HepG2 (cell line): ENCODE measurements around the gene ADSS1. TPM values are rescaled to one million over a fixed set of nuclear protein-coding genes. Genes with fewer than 3 reads are reported as not detected.

Experiments used
- ATAC-seq: fragments of 200-7000 bp; cut with Tn5 transposase; 3 replicates; pipeline ENCODE4 v1.9.1; 2020; ENCODE audit warnings: mild to moderate bottlenecking, moderate library complexity
- BruUV-seq: library from RNA; stranded (reverse); fragments of 400-500 nt; replicated peaks from 2 replicates; lab custom pipeline; 2021; lab: Mats Ljungman, UMichigan
- CTCF ChIA-PET: fragments of 300-600 bp; formaldehyde crosslinking; extraction: SDS; loops from one replicate; lab custom pipeline; 2021; ENCODE audit warnings: low total read pairs, inconsistent platforms, low intra/inter-chr PET ratio; lab: Yijun Ruan, JAX
- POLR2A ChIA-PET: fragments of 350-600 bp; sonication (Branson Sonifier 250); formaldehyde crosslinking; loops from one replicate; lab custom pipeline; 2020; ENCODE audit warnings: antibody characterized with exemption, inconsistent platforms; lab: Yijun Ruan, JAX
- DNase-seq: peaks from one replicate; pipeline ENCODE4 v3.0.0-alpha.2; 2015; ENCODE audit warnings: low spot score
- FAIRE-seq: peaks from 3 replicates; lab custom pipeline; 2011; peaks lifted over from hg19 to GRCh38; lab: Jason Lieb, UNC
- H2AFZ ChIP-seq: one replicate; pipeline ENCODE4 v1.6.1; 2011; ENCODE audit warnings: low read length, inconsistent platforms
- H3K27ac ChIP-seq: fragments of 300-600 bp; 3 replicates; pipeline ENCODE4 v1.8.0; 2011; ENCODE audit warnings: mixed run types, mild to moderate bottlenecking, mixed read lengths, low read length, inconsistent platforms; ENCODE audit not compliant: insufficient read depth; ENCODE audit errors: extremely low read length
- H3K27me3 ChIP-seq, 2 experiments: fragments of 200-600 bp in 1 of 2; 2 replicates in 1 of 2; 3 replicates in 1 of 2; pipeline versions ENCODE4 v1.6.0 to v1.8.0; 2011; ENCODE audit warnings: low read length in 2 of 2, mild to moderate bottlenecking in 2 of 2, moderate library complexity in 2 of 2, inconsistent platforms in 1 of 2; ENCODE audit not compliant: insufficient read depth in 2 of 2, control insufficient read depth in 1 of 2
- H3K36me3 ChIP-seq, 2 experiments: fragments of 200-600 bp in 1 of 2; replicated peaks in 1 of 2; 2 replicates in 1 of 2; 3 replicates in 1 of 2; pipeline versions ENCODE4 v1.5.1 to v1.8.0; 2011; ENCODE audit warnings: low read length in 2 of 2, inconsistent platforms in 1 of 2; ENCODE audit not compliant: insufficient read depth in 2 of 2, control insufficient read depth in 1 of 2
- H3K4me1 ChIP-seq: 2 replicates; pipeline ENCODE4 v1.5.1; 2012; ENCODE audit warnings: low read length, inconsistent platforms; ENCODE audit not compliant: insufficient read depth
- H3K4me2 ChIP-seq: 2 replicates; pipeline ENCODE4 v1.6.0; 2011; ENCODE audit warnings: low read depth, low read length, inconsistent platforms
- H3K4me3 ChIP-seq, 3 experiments: fragments of 200-600 bp in 1 of 3; sonication (generic), shearing (Covaris generic) in 1 of 3; replicated peaks in 1 of 3; 2 replicates each; pipeline ENCODE4 v1.5.1; 2011 to 2016; ENCODE audit warnings: low read length in 3 of 3, inconsistent platforms in 2 of 3, low read depth in 2 of 3, mild to moderate bottlenecking in 2 of 3, control low read depth in 1 of 3, mixed read lengths in 1 of 3; ENCODE audit not compliant: insufficient read depth in 1 of 3
- H3K79me2 ChIP-seq: one replicate; pipeline ENCODE4 v1.6.1; 2011; ENCODE audit warnings: low read length, inconsistent platforms; ENCODE audit not compliant: insufficient read depth
- H3K9ac ChIP-seq: 2 replicates; pipeline ENCODE4 v1.6.0; 2011; ENCODE audit warnings: mild to moderate bottlenecking, low read depth, low read length, inconsistent platforms; ENCODE audit not compliant: insufficient read depth
- H3K9me3 ChIP-seq: 2 replicates; pipeline ENCODE4 v1.5.1; 2012; ENCODE audit warnings: mild to moderate bottlenecking, low read length
- H4K20me1 ChIP-seq: 2 replicates; pipeline ENCODE4 v1.6.0; 2011; ENCODE audit warnings: inconsistent platforms, mild to moderate bottlenecking, low read length, moderate library complexity; ENCODE audit not compliant: insufficient read depth
- AGO2 ChIP-seq: fragments of 200-400 bp; formaldehyde crosslinking; optimal IDR thresholded peaks from 2 replicates; pipeline ENCODE3; 2017; ENCODE audit warnings: mild to moderate bottlenecking, low read depth, low read length, moderate library complexity
- CCAR2 ChIP-seq: fragments of 200-400 bp; formaldehyde crosslinking; optimal IDR thresholded peaks from 2 replicates; pipeline ENCODE3; 2018; ENCODE audit warnings: low read depth, mild to moderate bottlenecking, low read length, moderate library complexity
- ETS1 ChIP-seq: sonication (generic); formaldehyde crosslinking; IDR thresholded peaks from 2 replicates; pipeline ENCODE4 v1.4.0; 2020; ENCODE audit warnings: missing genetic modification reagents
- RFX3 ChIP-seq: IDR thresholded peaks from 2 replicates; pipeline ENCODE4 v1.6.1; 2016; ENCODE audit warnings: missing biosample characterization, missing genetic modification reagents
- SNAPC2 ChIP-seq: sonication (generic); formaldehyde crosslinking; IDR thresholded peaks from 2 replicates; pipeline ENCODE4 v1.8.1; 2022; ENCODE audit warnings: mild to moderate bottlenecking, missing genetic modification reagents
- ZFX ChIP-seq: sonication (generic); formaldehyde crosslinking; IDR thresholded peaks from 2 replicates; pipeline ENCODE4 v1.4.0; 2020; ENCODE audit warnings: mild to moderate bottlenecking, low read depth, missing genetic modification reagents, moderate library complexity
- WGBS: methylation state at CpG from one replicate; pipeline ENCODE4 v1.1.6; 2017; ENCODE audit warnings: low lambda C conversion rate; 5-methylcytosine and 5-hydroxymethylcytosine counted together
- in situ Hi-C: cut with HindIII; loops from 2 replicates; pipeline ENCODE4 v1.10.0; 2017; ENCODE audit warnings: low pct_unique_long_range_greater_than_20kb; ENCODE audit not compliant: extremely low pct_ligation_motif_present
- intact Hi-C: fragments of 100-400 bp; cut with micrococcal nuclease; formaldehyde crosslinking; loops from one replicate; pipeline ENCODE4 v1.10.0; 2022; ENCODE audit not compliant: unreplicated experiment
- polyA plus RNA-seq, 8 experiments: library from polyadenylated mRNA; depleted of rRNA in 3 of 8; stranded (reverse) in 7 of 8; unstranded in 1 of 8; fragments of >200 nt; fragmentation: Illumina TruSeq in 4 of 8; extraction: Trizol in 4 of 8; gene quantifications; 2 replicates each; pipeline versions ENCODE4 v1.2.1 to v1.2.3, GENCODE V29; 2011 to 2016; ENCODE audit warnings: low read depth in 4 of 8, missing spikeins in 1 of 8, mixed read lengths in 1 of 8; ENCODE audit not compliant: insufficient read depth in 1 of 8
- total RNA-seq, 5 experiments: library from RNA; depleted of rRNA; stranded (reverse); fragments of >200 nt; fragmentation: Illumina TruSeq; extraction: Trizol; gene quantifications; 2 replicates each; pipeline ENCODE4 v1.2.3, GENCODE V29; 2016; ENCODE audit warnings: low read depth in 1 of 5
- TF ChIP-seq, protein P1 (sequence below): sonication (generic); formaldehyde crosslinking; IDR thresholded peaks from 2 replicates; pipeline ENCODE4 v1.4.0; 2020; ENCODE audit warnings: missing genetic modification reagents

Gene ADSS1
- total and polyA plus RNA-seq, 2 of the 13 experiments (the other 11 are each of a cell fraction or from before 2014, with no cell fraction given): 1.0 to 36.7 TPM

DNA sequence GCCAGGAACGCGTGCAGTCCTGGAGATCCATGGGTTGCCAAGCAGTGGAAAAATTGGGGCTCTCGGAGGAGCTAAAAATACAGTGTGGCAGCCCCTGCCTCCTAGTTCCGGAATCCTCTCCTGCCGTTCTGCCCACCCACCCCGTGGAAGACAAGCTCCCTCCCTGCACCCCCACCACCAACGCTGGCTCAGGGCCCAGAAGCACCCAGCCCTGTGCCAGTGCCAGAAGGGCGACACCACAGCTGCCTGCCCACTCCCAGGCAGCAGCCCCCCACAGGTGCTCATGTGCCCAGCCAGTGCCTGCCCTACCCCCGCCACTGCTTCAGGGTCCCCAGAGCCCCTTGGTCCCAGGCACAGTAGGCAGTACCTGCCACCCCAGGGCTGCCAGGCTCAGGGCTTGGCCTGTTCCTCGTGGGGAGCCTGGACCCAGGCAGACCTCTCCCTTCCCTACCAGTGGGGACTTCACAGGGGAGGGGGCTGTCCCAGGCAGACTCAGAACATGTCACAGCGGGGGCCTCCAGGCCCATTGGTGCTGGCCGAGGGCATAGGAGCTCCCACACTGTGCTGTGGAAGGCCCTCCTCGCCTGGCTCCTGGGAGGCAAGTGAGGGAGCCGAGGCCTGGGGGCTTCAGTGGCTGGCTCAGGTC is 27.2 kb upstream of the ADSS1 start:
- 100% methylated on average over 1 of the region's 14 CpGs for WGBS
- H3K9ac ChIP-seq: no peak overlapping the region
- TF ChIP-seq, protein P1, sequence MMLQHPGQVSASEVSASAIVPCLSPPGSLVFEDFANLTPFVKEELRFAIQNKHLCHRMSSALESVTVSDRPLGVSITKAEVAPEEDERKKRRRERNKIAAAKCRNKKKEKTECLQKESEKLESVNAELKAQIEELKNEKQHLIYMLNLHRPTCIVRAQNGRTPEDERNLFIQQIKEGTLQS (CRISPR knock-in tag): no peak
- TF ChIP-seq ZFX: no peak
- no peak for TF ChIP-seq ETS1
- H4K20me1 ChIP-seq: peaks cover 20% of the 10 kb centered on the region; the same call in 1 of the 2 replicates
- H2AFZ ChIP-seq: no peak overlapping the region
- no peak for DNase-seq
- peaks cover 9 to 11% of the 10 kb centered on the region in 2 experiments; a peak in 4 of 5 replicates for H3K36me3 ChIP-seq
- CTCF ChIA-PET: no interaction called here
- no peak overlapping the region for H3K4me3 ChIP-seq
- no peak overlapping the region for H3K4me2 ChIP-seq
- in situ Hi-C loops (no loop called here), intact Hi-C loops (no loop called here)
- FAIRE-seq: no peak
- no TSS peak for BruUV-seq
- no peaks in the 10 kb centered on the region for H3K27me3 ChIP-seq
- peaks cover 11% of the 10 kb centered on the region for H3K4me1 ChIP-seq
- POLR2A ChIA-PET: interaction anchor here (2.0 to 2.5 kb wide), 2 partner anchors 9 to 31 kb away, joined by 7 to 10 read pairs; no protein-coding TSS in a partner anchor
- ATAC-seq: no peak
- no peak overlapping the region for H3K27ac ChIP-seq
- no peaks in the 10 kb centered on the region for H3K9me3 ChIP-seq
- H3K79me2 ChIP-seq: peaks cover 11% of the 10 kb centered on the region

DNA sequence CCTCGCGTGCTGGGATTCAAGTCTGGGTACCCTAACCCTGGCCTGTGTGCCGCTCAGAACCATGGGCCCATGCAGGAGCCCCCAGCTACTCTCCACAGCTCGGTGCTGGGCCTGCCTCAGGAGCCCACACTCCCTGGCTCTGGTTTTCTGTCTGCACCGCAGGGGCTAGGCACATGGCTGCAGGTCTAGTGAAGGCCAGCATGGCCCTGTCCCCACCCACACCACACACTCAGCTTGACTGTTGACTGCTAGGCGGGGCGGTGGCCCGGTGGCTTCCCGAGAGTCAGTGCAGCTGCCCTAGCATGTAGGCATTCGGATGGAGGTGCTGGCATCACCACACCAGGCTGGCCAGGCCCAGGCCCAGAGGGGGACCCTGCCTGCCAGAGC is 26.7 kb upstream of the ADSS1 start:
- ATAC-seq: no peak
- no peaks in the 10 kb centered on the region for H3K27me3 ChIP-seq
- FAIRE-seq: no peak
- peaks cover 11 to 14% of the 10 kb centered on the region in 2 experiments; a peak in 4 of 5 replicates for H3K36me3 ChIP-seq
- peaks cover 6% of the 10 kb centered on the region for H3K4me1 ChIP-seq
- no TSS peak for BruUV-seq
- H3K27ac ChIP-seq: no peak overlapping the region
- no peak overlapping the region for H3K4me3 ChIP-seq
- intact Hi-C loops: no loop called here
- no peaks in the 10 kb centered on the region for H3K9me3 ChIP-seq
- ChIA-PET POLR2A (interaction anchor here (2.0 kb wide), 1 partner anchor 9 kb away, joined by 10 read pairs; no protein-coding TSS in a partner anchor), CTCF (no interaction called here)
- WGBS: 100% methylated on average over 2 of the region's 10 CpGs
- H3K79me2 ChIP-seq: peaks cover 6% of the 10 kb centered on the region
- DNase-seq: no peak
- peaks cover 16% of the 10 kb centered on the region; the same call in 1 of the 2 replicates for H4K20me1 ChIP-seq
- no peak overlapping the region for H3K4me2 ChIP-seq
- no peak overlapping the region for H3K9ac ChIP-seq
- H2AFZ ChIP-seq: no peak overlapping the region
- in situ Hi-C loops: no loop called here
- TF ChIP-seq SNAPC2 (CRISPR knock-in tag) (no peak), RFX3 (CRISPR knock-in tag) (no peak), CCAR2 (no peak), AGO2 (peak; percentile 69)
